Ishikawa (cell line): Measurements from ENCODE around the gene KAT8.

Source experiments
- CEBPB ChIP-seq: IDR thresholded peaks from 2 replicates; pipeline ENCODE4 v1.6.1; 2012
- CREB1 ChIP-seq: IDR thresholded peaks from 2 replicates; pipeline ENCODE4 v1.6.1; 2012; ENCODE audit warnings: low read depth
- EGR1 ChIP-seq: IDR thresholded peaks from 2 replicates; pipeline ENCODE4 v1.6.1; 2012
- EP300 ChIP-seq: IDR thresholded peaks from 2 replicates; pipeline ENCODE4 v1.6.1; 2012; ENCODE audit warnings: borderline replicate concordance
- FOXM1 ChIP-seq: IDR thresholded peaks from 2 replicates; pipeline ENCODE4 v1.6.1; 2012; ENCODE audit warnings: low read depth, borderline replicate concordance
- NFIC ChIP-seq: IDR thresholded peaks from 2 replicates; pipeline ENCODE4 v1.6.1; 2012
- RAD21 ChIP-seq: IDR thresholded peaks from 2 replicates; pipeline ENCODE4 v1.6.1; 2012; ENCODE audit warnings: low read depth
- TAF1 ChIP-seq: IDR thresholded peaks from 2 replicates; pipeline ENCODE4 v1.6.1; 2012; ENCODE audit warnings: low read depth, mild to moderate bottlenecking
- TCF12 ChIP-seq: IDR thresholded peaks from 2 replicates; pipeline ENCODE4 v1.6.1; 2012; ENCODE audit warnings: low read depth
- TEAD4 ChIP-seq: IDR thresholded peaks from 2 replicates; pipeline ENCODE4 v1.6.1; 2012
- YY1 ChIP-seq: IDR thresholded peaks from 2 replicates; pipeline ENCODE4 v1.6.1; 2012; ENCODE audit warnings: low read depth
- ZBTB7A ChIP-seq: IDR thresholded peaks from 2 replicates; pipeline ENCODE4 v1.6.1; 2012; ENCODE audit warnings: low read depth
- TF ChIP-seq, protein P1 (sequence below): IDR thresholded peaks from 2 replicates; pipeline ENCODE4 v1.6.1; 2012
- TF ChIP-seq, protein P2 (sequence below): IDR thresholded peaks from 2 replicates; pipeline ENCODE4 v1.6.1; 2012
- TF ChIP-seq, protein P3 (sequence below): IDR thresholded peaks from 2 replicates; pipeline ENCODE4 v1.6.1; 2012; ENCODE audit warnings: low read depth, mild to moderate bottlenecking

Gene KAT8

DNA sequence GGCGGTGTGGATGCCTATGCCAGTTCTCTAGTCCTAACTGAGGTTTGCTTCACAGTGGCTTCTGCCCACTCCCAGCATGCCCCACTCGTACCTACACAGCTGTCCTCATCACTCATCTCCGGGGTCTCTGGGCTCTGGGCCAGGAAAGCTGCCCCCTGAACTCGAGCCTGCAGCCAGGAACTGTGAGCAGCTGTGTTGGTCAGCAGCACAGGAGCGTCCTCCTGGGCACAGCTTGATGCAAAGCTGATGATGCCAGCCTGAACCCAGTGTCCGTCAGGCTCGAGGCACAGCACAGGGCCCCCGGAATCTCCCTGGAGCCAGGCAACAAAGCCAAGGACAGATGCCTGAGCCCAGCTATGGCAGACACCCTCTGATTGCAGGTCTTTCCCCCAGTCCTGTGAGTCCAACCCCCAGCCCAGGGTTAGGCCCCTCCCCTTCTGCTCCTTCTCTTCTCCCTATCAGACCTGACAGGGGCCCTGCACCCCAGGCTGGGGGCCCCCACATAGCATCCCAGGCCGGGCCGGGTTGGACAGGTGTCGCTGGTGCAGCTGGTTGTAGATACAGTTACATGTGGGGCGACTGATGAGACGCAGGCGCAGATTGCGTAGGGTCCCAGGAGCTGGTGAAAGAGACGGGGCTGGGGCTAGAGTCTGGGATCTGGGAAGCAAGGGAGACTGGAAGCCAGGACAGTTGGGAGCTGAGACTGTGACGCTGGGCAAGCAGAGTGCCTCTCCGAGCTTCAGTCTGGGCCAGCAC lies 31.4 kb upstream of the KAT8 start:
- TF ChIP-seq, protein P1, sequence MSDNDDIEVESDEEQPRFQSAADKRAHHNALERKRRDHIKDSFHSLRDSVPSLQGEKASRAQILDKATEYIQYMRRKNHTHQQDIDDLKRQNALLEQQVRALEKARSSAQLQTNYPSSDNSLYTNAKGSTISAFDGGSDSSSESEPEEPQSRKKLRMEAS: no peak
- TF ChIP-seq RAD21 (no peak), EGR1 (no peak), EP300 (no peak), YY1 (no peak), TEAD4 (no peak), TAF1 (no peak), CREB1 (no peak), FOXM1 (no peak)
- TF ChIP-seq, protein P2, sequence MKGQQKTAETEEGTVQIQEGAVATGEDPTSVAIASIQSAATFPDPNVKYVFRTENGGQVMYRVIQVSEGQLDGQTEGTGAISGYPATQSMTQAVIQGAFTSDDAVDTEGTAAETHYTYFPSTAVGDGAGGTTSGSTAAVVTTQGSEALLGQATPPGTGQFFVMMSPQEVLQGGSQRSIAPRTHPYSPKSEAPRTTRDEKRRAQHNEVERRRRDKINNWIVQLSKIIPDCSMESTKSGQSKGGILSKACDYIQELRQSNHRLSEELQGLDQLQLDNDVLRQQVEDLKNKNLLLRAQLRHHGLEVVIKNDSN: no peak

DNA sequence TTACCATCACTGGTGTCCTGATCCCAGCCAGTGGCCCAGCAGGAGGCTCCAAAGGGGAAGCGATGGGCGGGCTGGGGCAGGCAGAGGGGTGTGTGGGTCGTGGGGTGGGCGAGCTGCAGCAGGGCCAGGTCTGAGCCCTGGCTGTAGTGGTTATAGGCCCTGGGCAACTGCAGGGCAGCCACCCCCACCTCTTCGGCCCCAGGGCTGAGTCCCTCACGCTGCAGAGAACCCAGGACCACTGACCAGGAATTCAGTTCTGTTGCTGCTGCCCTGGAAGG lies 30.9 kb upstream of the KAT8 start:
- TF ChIP-seq RAD21 (no peak), TAF1 (no peak), ZBTB7A (no peak), YY1 (no peak), CREB1 (no peak), TEAD4 (no peak), NFIC (no peak)
- TF ChIP-seq, protein P3, sequence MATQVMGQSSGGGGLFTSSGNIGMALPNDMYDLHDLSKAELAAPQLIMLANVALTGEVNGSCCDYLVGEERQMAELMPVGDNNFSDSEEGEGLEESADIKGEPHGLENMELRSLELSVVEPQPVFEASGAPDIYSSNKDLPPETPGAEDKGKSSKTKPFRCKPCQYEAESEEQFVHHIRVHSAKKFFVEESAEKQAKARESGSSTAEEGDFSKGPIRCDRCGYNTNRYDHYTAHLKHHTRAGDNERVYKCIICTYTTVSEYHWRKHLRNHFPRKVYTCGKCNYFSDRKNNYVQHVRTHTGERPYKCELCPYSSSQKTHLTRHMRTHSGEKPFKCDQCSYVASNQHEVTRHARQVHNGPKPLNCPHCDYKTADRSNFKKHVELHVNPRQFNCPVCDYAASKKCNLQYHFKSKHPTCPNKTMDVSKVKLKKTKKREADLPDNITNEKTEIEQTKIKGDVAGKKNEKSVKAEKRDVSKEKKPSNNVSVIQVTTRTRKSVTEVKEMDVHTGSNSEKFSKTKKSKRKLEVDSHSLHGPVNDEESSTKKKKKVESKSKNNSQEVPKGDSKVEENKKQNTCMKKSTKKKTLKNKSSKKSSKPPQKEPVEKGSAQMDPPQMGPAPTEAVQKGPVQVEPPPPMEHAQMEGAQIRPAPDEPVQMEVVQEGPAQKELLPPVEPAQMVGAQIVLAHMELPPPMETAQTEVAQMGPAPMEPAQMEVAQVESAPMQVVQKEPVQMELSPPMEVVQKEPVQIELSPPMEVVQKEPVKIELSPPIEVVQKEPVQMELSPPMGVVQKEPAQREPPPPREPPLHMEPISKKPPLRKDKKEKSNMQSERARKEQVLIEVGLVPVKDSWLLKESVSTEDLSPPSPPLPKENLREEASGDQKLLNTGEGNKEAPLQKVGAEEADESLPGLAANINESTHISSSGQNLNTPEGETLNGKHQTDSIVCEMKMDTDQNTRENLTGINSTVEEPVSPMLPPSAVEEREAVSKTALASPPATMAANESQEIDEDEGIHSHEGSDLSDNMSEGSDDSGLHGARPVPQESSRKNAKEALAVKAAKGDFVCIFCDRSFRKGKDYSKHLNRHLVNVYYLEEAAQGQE: no peak
- TF ChIP-seq, protein P2: no peak

DNA sequence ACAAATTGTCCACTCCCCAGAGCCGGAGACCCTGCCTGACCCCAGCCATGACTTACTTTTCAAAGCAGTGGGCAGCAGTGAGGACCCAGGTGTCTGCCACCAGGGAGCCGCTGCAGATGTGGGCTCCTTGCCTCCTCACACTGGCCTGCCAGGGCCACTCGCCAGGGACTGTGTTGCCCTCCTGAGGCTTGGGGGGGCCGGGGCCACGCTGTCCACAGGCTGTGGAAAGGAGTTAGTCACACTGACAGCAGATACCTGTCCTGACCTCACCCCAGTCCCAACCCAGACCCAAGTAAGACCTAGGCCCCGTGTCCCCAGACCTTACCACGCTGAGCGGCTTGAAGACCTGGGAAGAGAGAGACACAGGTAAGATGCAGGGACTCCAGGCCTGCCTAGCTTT lies 30.0 kb upstream of the KAT8 start:
- TF ChIP-seq NFIC (no peak), TAF1 (no peak), TEAD4 (no peak), EGR1 (no peak), CEBPB (no peak), EP300 (no peak), TCF12 (no peak), YY1 (no peak), FOXM1 (no peak), CREB1 (no peak), RAD21 (no peak), ZBTB7A (no peak)
- TF ChIP-seq, protein P3: no peak
- TF ChIP-seq, protein P1: no peak
- TF ChIP-seq, protein P2: no peak

DNA sequence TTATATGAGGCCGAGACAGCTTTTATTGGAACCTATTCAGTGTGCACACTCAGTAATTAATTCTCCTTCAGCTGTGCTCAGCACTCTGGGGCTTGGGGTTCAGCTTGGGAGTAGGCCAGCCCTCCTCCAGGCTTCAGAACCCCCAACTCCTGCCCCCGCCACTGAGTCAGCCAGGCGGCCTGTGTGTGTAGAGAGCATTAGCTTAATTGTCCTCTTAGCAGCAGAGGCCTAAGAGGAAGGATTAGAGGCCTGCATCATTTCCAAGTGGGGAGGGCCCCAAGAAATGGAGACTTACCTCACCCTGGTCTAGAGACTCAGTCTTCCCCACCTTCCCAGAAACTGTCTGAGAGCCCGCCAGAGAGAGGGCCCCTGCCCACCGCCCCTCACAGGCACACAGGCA lies 29.5 kb upstream of the KAT8 start:
- no peak for TF ChIP-seq YY1

DNA sequence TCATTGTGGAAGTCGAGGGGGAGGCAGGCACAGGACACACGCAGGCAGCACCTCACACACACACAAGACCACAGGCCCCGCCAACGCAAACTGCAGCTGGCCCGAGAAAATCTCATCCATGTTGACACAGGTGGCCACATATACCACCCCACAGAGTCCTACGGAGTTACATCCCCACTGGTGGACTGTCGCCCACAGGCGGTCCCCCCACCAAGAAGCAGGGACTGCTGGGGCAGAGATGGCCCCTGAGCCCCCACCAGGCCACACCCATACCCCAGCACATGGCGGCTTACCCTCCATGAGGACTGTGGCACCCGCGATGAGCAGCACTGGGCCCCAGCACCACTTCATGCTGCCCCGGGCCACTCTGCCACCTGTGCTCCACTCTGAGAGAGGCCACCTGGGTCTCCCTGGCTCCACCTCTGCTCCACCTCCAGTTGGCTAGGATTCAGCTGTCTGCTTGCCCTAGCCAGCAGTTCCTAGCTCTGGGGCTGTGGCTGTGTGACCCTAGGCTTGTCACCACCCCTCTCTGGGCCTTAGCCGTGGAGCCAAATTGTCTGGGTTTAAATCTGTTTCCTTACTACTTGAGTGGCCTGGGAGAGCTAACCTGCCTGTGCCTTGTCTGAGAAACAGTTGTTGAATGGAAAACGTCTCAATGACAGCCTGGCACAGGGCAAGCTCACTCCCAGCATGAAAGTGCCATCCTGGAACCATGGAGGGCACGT lies 28.8 kb upstream of the KAT8 start, which contains the start of gene PRSS53:
PRSS53 (minus strand) TSS at position 485 of the 725 bp plus-strand sequence; CDS start at position 351, 134 bp downstream.
- TF ChIP-seq CREB1 (no peak), YY1 (no peak), RAD21 (no peak), TAF1 (no peak), TEAD4 (no peak), EP300 (no peak)
- TF ChIP-seq, protein P1: no peak
